Muscle of back (tissue), 11 donors: ENCODE results near the gene CCT8L2. TPM values are rescaled to one million over a fixed set of nuclear protein-coding genes. Genes with fewer than 3 reads are reported as not detected.
"Not testable (repeated sequence)": the region's sequence is repeated elsewhere in the genome, so short reads cannot be mapped to it uniquely, and the experiment has no call there.

Experiments
- DNase-seq, 3 donors: peaks; one replicate each; pipeline versions ENCODE4 v3.0.0 to v3.0.0-alpha.2; 2013
- polyA plus RNA-seq, 10 donors: library from polyadenylated mRNA; unstranded; fragments of 120-200 nt; gene quantifications; one replicate each; pipeline ENCODE4 v1.2.1, GENCODE V29; 2013; ENCODE audit not compliant: insufficient read length in 10 of 10

Gene CCT8L2
- polyA plus RNA-seq, 10 donors: not detected

DNA sequence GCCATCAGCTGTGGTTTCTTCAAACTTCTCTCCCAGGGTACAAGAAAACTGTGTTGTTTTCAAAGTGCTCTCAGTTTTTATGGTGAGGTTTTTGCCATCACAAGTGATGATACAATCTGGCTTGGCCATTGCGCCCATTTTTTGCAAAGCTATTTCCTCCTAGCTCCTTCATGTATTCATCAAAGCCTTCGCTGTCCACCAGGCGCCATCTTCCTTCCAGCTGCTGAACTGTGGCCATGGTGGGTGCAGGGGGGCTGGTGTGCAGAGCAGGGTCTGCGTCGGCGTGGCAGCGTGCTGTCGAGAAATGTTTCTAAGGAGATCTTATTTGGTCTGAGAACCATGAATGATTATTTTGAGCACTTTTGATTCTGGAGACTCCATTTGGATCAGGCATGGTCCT lies 2.6 kb upstream of the CCT8L2 start:
- not testable (repeated sequence) for DNase-seq

DNA sequence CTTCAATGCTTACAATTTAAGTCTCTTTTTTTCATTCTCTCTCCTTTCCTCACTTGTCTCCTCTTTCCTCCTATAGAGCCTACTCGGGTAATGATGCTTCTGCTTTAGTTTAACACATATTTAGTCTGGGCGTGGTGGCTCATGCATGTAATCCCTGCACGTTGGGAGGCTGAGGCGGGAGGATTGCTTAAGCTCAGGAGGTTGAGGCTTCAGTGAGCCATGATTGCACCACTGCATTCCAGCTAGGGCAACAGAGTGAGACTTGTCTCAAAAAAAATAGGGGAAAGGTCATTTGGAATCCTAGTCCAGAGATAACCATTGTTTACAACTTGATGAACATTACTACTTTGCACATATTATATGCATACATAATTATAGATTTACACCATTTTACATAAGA lies 1.4 kb upstream of the CCT8L2 start:
- DNase-seq: no peak

DNA sequence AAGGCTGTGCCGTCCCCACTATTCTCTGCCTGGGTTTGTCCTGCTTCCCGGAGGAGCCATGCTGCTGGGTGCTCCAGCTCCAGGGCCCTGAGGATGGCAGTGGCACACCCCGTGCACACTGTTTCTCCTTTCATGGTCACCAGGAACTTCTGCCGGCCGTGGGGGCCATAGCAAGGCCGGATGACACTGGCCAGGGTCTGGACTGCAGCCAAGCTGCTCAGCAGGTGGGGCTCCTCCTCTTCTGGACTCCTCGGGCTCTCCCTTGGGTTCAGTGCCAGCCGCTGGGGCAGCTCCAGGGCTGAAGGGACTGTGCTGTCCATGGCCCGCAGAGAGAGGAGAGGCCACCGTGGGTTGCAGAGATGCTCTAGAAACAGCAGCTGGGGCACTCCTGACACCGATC lies 379 bp downstream of the CCT8L2 start:
- not testable (repeated sequence) for DNase-seq

DNA sequence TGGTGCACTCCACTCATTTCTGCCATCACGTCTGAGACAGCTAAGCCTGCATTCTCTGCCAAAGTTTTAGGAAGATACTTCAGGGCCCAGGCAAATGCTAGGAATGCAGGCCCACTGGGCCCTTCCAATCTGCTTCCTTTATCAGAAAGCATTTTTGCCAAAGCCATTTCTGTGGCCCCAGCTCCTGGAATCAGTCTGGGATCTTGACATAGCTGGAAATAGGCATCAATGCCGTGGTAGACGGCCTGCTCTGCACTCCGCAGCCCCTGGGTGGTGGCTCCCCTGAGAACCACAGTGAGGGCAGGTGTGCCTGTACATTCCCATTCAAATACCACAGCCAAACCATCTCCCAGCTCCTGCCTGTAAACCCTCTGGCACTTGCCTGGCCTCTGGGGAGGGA lies 1.5 kb downstream of the CCT8L2 start:
- DNase-seq: not testable (repeated sequence)

DNA sequence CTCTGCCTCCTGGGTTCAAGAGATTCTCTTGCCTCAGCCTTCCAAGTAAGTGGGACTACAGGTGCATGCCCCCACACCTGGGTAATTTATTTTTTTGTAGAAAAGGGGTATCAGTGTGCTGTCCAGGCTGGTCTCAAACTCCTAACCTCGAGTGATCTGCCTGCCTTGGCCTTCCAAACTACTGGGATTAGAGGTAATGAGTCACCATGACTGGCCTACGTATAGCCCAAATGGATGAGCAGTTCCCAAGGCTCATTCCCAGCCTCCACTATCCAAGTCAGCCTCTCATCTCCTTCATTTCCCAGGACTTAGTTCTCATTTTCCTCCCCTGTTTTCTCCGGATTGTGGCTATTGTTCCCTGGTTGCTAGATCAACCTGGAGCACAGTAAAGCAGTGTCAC lies 5.6 kb downstream of the CCT8L2 start:
- DNase-seq: no peak

DNA sequence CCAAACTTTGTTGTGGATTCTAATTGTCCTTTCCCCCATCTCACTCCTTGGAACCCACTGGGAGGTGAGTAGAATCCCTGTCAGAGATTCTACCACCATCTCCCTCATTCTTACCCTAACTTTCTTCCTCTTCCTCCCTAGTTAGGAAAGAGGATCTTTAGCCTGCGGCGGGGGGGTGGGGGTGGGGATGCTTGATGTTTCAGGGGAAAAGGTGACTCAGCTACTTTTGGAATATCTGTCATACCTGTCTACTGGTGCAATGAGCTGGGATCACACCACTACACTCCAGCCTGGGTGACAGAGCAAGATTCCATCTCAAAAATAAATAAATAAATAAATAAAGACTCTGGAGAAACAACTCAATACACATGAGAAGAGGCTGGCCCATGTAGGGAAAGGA lies 6.4 kb downstream of the CCT8L2 start:
- no peak for DNase-seq

DNA sequence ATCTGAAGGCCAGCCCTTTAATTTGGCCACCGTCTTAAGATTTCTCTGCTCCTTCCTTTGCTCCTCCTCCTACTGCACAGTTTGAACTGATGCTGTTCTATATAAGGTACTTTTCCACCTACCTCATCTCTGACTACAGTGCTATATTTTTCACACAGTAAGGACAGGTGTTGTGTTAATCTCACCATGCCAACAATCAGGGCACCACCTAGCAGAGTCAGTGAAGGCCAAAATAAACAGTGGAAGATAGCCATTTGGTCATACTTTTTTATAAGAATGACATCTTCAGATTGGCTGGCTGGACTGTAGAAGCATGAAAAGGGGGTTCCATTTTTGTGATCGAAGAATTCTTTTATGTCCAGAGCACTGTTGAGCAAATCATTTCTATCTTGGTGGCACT lies 11.7 kb downstream of the CCT8L2 start:
- DNase-seq: not testable (repeated sequence)

DNA sequence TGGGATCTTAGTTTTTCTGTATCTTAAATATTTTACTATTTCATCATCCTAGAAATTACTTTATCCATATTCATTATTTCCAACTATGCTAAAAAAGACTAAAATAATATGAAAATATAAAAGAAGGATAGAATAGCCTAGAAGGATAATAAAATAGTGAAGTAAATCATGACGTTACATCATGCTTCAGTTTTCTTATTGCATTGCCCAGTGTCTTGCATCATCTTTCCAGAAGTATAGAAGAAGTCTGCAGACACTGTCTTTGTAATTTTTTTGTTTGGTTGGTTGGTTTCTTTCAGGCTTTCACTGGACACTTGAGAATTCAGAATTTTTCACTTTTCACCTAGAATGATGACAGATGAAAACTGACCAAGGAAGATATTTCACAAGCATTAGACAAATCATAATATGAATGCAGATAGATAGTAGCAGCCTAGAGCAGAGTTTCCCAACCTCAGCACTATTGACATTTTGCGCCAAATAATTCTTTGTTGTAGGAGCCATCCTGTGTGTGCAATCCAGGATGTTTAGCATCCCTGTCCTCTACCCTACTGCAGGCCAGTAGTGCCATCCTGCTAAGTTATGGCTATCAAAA lies 23.3 kb downstream of the CCT8L2 start:
- not testable (repeated sequence) for DNase-seq

DNA sequence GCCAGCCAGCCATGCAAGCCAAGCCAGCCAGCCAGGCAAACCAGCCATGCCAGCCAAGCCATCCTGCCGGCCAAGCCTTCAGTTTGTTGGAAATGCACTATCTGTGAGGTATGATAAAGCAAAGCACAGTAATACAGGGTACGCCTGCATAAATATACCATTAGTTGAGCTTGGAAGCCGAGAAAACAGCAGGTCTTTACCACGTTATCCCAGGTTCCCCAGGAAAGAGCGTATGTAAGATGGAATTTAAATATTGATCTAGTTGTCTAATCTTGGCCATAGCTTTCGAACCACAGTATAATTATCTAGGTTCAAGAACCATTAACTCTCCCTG lies 24.2 kb downstream of the CCT8L2 start:
- DNase-seq: no peak

DNA sequence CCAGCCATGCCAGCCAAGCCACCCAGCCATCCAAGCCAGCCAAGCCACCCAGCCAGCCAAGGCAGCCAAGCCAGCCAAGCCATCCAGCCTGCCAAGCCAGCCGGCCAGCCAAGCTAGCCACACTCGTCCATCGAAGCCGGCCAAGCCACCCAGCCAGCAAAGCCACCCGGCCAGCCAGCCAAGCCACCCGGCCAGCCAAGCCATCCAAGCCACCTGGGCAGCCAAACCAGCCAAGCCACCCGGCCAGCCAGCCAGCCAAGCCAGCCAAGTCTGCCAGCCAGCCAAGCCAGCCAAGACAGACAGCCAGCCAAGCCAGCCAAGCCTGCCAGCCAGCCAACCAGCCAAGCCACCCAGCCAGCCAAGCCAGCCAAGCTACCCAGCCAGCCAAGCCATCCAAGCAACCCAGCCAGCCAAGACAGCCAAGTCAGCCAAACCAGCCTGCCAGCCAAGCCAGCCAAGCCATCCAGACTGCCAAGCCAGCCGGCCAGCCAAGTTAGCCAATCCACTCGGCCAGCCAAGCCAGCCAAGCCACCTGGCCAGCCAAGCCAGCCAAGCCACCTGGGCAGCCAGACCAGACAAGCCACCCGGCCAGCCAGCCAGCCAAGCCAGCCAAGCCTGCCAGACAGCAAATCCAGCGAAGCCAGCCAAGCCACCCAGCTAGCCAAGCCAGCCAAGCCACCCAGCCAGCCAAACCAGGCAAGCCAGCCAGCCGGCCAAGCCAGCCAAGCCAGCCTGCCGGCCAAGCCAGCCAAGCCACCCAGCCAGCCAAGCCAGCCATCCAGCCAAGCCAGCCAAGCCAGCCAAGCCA lies 24.8 kb downstream of the CCT8L2 start:
- not testable (repeated sequence) for DNase-seq

DNA sequence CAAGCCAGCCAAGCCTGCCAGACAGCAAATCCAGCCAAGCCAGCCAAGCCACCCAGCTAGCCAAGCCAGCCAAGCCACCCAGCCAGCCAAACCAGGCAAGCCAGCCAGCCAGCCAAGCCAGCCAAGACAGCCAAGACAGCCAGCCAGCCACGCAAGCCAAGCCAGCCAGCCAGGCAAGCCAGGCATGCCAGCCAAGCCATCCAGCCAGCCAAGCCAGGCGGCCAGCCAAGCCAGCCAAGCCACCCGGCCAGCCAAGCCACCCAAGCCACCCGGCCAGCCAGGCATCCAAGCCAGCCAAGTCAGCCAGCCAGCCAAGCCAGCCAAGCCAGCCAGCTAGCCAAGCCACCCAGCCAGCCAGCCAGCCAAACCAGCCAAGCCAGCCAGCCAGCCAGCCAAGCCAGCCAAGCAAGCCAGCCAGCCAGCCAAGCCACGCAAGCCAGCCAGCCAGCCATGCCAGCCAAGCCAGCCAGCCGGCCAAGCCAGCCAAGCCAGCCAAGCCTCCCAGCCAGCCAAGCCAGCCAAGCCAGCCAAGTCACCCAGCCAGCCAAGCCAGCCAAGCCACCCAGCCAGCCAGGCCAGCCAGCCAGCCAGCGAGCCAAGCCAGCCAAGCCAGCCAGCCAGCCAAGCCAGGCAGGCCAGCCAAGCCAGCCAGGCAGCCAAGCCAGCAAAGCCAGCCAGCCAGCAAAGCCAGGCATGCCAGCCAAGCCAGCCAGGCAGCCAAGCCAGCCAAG lies 26.0 kb downstream of the CCT8L2 start:
- DNase-seq: not testable (repeated sequence)

DNA sequence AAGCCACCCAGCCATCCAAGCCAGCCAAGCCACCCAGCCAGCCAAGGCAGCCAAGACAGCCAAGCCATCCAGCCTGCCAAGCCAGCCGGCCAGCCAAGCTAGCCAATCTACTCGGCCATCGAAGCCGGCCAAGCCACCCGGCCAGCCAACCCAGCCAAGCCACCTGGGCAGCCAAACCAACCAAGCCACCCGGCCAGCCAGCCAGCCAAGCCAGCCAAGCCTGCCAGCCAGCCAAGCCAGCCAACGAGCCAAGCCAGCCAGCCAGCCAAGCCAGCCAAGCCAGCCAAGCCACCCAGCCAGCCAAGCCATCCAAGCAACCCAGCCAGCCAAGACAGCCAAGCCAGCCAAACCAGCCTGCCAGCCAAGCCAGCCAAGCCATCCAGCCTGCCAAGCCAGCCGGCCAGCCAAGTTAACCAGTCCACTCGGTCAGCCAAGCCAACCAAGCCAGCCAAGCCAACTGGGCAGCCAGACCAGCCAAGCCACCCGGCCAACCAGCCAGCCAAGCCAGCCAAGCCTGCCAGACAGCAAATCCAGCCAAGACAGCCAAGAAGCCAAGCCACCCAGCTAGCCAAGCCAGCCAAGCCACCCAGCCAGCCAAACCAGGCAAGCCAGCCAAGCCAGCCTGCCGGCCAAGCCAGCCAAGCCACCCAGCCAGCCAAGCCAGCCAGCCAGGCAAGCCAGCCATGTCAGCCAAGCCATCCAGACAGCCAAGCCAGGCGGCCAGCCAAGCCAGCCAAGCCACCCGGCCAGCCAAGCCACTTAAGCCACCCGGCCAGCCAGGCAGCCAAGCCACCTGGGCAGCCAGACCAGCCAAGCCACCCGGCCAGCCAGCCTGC lies 26.8 kb downstream of the CCT8L2 start:
- not testable (repeated sequence) for DNase-seq

DNA sequence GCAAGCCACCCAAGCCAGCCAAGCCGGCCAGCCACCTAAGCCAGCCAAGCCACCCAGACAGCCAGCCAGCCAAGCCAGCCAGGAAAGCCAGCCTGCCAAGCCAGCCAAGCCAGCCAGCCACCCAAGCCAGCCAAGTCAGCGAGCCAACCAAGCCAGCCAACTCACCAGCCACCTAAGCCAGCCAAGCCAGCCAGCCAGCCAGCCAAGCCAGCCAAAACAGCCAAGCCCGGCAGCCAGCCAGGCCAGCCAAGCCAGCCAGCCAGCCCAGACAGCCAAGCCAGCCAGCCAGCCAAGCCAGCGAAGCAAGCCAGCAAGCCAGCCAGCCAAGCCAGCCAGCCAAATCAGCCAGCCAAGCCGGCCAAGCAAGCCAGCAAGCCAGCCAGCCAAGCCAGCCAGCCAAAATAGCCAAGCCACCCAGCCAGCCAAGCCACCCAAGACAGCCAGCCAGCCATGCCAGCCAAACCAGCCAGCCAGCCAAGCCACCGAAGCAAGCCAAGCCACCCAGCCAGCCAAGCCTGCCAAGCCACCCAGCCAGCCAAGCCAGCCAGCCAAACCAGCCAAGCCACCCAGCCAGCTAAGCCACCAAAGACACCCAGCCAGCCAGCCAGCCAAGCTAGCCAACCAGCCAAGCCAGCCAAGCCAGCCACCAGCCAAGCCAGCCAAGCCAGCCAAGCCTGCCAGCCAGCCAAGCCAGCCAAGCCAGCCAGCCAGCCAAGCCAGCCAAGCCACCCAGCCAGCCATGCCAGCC lies 27.6 kb downstream of the CCT8L2 start:
- DNase-seq: not testable (repeated sequence)

DNA sequence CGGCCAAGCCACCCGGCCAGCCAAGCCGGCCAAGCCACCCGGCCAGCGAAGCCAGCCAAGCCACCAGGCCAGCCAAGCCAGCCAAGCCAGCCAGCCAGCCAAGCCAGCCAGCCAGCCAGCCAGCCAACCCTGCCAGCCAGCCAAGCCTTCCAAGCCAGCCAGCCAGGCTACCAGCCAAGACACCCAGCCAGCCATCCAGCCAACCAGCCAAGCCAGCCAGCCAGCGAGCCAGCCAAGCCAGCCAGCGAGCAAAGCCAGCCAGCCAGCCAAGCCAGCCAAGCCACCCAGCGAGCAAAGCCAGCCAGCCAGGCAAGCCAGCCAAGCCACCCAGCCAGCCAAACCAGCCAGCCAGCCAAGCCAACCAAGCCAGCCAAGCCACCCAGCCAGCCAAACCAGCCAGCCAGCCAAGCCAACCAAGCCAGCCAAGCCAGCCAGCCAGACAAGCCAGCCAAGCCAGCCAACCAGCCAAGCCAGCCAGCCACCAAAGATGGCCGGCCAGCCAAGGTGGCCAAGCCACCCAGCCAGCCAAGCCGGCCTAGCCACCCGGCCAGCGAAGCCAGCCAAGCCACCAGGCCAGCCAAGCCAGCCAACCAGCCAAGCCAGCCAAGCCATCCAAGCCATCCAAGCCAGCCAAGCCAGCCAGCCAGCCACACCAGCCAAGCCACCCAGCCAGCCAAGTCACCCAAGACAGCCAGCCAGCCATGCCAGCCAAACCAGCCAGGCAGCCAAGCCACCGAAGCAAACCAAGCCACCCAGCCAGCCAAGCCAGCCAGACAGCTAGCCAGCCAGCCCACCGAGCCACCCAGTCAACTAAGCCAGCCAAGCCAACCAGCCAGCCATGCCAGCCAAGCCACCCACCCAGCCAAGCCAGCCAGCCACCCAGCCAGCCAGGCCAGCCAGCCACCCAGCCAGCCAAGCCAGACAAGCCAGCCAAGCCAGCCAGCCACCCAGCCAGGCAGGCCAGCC lies 28.8 kb downstream of the CCT8L2 start:
- no peak for DNase-seq

DNA sequence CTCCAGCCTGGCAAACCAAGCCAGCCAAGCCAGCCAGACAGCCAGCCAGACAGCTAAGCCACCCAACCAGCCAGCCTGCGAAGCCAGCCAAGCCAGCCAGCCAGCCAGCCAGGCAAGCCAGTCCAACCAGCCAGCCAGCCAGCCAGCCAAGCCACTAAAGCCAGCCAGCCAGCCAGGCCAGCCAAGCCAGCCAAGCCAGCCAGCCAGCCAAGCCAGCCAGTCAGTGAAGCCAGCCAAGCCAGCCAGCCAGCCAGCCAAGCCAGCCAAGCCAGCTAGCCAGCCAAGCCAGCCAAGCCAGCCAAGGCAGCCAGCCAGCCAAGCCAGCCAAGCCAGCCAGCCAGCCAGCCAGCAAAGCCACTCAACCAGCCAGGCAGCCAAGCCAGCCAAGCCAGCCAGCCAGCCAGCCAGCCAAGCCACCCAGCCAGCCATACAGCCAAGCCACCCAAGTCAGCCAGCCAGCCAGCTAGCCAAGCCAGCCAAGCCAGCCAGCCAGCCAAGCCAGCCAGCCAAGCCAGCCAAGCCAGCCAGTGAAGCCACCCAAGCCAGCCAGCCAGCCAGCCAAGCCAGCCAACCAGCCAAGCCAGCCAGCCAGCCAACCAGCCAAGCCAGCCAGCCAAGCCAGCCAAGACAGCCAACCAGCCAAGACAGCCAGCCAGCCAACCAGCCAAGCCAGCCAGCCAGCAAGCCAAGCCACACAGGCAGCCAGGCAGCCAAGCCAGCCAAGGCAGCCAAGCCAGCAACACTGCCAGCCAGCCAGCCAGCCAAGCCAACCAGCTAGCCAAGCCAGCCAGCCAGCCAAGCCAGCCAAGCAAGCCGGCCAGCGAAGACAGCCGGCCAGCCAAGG lies 29.7 kb downstream of the CCT8L2 start:
- DNase-seq: no peak

DNA sequence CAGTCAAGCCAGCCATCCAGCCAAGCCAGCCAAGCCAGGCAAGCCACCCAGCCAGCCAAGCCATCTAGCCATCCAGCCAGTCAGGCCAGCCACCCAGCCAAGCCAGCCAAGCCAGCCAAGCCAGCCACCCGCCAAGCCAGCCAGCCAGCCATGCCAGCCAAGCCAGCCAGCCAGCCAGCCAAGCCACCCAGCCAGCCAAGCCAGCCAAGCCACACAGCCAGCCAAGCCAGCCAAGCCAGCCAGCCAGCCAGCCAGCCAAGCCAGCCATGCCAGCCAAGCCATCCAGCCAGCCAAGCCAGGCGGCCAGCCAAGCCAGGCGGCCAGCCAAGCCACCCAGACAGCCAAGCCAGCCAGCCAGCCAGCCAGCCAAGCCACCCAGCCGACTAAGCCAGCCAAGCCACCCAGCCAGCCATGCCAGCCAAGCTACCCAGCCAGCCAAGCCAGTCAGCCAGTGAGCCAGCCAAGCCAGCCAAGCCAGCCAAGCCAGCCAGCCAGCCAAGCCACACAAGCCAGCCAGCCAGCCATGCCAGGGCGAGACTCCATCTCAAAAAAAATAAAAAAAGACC lies 31.4 kb downstream of the CCT8L2 start:
- not testable (repeated sequence) for DNase-seq

DNA sequence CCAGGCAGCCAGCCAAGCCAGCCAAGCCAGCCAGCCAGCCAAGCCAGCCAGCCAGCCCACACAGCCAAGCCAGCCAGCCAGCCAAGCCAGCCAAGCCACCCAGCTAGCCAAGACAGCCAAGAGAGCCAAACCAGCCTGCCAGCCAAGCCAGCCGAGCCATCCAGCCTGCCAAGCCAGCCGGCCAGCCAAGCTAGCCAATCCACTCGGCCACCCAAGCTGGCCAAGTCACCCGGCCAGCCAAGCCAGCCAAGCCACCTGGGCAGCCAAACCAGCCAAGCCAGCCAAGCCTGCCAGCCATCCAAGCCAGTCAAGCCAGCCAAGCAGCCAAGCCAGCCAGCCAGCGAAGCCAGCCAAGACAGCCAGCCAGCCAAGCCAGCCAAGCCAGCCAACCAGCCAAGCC lies 32.0 kb downstream of the CCT8L2 start:
- DNase-seq: not testable (repeated sequence)

DNA sequence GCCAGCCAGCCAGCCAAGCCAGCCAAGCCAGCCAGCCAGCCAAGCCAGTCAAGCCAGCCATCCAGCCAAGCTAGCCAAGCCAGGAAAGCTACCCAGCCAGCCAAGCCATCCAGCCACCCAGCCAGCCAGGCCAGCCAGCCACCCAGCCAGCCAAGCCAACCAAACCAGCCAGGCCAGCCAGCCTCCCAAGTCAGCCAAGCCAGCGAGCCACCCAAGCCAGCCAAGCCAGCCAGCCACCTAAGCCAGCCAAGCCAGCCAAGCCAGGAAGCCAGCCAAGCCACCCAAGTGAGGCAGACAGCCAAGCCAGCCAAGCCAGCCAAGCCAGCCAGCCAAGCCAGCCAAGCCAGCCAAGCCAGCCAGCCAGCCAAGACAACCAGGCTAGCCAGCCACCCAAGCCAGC lies 32.6 kb downstream of the CCT8L2 start:
- DNase-seq: not testable (repeated sequence)
